ENCODE measurements around the gene AGAP5. TPM values are rescaled to one million over a fixed set of nuclear protein-coding genes. Genes with fewer than 3 reads are reported as not detected.
A peak's percentile ranks its signal among the peaks of the same experiment; 100 is the strongest.

The AGAP5 gene
- total and polyA plus RNA-seq, 9 of the 15 experiments (the other 6 are each of a cell fraction or from before 2014, with no cell fraction given) = 0.32 to 7.5 (median 5.3) TPM

DNA sequence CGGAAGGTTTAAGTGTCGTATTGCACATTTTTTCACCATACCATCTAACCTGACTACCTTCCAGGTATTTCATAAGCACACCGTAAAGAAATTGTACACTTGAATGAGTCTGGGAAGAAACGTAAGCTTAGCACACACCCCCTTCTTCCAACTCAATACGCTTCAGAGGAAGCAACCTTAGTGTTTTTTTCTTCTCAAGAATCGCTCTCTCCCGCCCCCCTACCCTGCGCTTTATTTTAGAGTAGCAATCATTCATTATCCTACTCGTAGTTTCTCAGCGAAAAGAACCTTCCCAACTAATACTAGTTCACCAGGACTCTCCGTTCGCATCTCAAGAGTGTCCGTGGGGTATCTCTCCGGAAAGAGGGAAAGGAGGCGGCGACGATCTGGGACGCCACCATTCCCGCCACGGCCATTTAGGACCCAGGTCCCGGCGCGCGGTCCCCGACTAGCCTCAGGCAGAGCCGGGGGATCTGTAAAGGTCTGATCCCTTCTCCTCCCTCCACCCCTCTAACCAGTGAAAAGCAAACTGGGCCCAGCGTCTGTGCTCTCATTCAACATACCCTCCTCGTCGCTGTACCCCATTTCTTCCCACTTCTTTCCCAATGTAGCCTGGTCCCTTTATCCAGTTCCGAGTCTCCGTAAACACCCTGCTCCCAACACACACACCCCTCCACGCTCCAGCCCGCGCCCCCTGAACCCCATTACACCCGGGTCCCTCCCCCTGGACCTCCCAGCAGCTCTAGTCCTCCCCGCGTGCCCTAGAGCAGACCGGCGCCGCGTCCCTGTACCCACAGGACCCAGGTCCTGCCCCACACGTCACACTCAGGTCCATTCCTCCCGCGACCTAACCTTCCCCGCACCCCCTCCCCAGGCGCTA, 72.7 kb downstream of the AGAP5 start (continued):
- TF ChIP-seq, protein P1, sequence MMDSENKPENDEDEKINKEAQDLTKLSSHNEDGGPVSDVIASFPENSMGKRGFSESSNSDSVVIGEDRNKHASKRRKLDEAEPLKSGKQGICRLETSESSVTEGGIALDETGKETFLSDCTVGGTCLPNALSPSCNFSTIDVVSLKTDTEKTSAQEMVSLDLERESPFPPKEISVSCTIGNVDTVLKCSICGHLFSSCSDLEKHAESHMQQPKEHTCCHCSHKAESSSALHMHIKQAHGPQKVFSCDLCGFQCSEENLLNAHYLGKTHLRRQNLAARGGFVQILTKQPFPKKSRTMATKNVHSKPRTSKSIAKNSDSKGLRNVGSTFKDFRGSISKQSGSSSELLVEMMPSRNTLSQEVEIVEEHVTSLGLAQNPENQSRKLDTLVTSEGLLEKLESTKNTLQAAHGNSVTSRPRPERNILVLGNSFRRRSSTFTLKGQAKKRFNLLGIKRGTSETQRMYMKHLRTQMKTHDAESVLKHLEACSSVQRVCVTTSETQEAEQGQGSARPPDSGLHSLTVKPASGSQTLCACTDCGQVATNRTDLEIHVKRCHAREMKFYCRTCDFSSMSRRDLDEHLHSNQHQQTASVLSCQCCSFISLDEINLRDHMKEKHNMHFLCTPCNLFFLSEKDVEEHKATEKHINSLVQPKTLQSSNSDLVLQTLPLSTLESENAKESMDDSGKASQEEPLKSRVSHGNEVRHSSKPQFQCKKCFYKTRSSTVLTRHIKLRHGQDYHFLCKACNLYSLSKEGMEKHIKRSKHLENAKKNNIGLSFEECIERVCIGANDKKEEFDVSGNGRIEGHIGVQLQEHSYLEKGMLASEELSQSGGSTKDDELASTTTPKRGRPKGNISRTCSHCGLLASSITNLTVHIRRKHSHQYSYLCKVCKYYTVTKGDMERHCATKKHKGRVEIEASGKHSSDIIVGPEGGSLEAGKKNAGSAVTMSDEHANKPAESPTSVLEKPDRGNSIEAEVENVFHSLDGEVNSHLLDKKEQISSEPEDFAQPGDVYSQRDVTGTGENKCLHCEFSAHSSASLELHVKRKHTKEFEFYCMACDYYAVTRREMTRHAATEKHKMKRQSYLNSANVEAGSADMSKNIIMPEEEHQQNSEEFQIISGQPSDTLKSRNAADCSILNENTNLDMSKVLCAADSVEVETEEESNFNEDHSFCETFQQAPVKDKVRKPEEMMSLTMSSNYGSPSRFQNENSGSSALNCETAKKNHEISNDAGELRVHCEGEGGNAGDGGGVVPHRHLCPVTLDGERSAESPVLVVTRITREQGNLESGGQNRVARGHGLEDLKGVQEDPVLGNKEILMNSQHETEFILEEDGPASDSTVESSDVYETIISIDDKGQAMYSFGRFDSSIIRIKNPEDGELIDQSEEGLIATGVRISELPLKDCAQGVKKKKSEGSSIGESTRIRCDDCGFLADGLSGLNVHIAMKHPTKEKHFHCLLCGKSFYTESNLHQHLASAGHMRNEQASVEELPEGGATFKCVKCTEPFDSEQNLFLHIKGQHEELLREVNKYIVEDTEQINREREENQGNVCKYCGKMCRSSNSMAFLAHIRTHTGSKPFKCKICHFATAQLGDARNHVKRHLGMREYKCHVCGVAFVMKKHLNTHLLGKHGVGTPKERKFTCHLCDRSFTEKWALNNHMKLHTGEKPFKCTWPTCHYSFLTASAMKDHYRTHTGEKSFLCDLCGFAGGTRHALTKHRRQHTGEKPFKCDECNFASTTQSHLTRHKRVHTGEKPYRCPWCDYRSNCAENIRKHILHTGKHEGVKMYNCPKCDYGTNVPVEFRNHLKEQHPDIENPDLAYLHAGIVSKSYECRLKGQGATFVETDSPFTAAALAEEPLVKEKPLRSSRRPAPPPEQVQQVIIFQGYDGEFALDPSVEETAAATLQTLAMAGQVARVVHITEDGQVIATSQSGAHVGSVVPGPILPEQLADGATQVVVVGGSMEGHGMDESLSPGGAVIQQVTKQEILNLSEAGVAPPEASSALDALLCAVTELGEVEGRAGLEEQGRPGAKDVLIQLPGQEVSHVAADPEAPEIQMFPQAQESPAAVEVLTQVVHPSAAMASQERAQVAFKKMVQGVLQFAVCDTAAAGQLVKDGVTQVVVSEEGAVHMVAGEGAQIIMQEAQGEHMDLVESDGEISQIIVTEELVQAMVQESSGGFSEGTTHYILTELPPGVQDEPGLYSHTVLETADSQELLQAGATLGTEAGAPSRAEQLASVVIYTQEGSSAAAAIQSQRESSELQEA (IDR thresholded peaks at IDR 0.05; ENCODE audit: low read depth) = 0 out of 2 replicates have a peak, but pooled peaks have one; percentile 30
- TF ChIP-seq, protein P2, sequence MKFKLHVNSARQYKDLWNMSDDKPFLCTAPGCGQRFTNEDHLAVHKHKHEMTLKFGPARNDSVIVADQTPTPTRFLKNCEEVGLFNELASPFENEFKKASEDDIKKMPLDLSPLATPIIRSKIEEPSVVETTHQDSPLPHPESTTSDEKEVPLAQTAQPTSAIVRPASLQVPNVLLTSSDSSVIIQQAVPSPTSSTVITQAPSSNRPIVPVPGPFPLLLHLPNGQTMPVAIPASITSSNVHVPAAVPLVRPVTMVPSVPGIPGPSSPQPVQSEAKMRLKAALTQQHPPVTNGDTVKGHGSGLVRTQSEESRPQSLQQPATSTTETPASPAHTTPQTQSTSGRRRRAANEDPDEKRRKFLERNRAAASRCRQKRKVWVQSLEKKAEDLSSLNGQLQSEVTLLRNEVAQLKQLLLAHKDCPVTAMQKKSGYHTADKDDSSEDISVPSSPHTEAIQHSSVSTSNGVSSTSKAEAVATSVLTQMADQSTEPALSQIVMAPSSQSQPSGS (CRISPR knock-in tag; IDR thresholded peaks at IDR 0.05) = no peak
- TF ChIP-seq HIVEP1 (CRISPR knock-in tag; IDR thresholded peaks at IDR 0.05) = no peak
- no peak for TF ChIP-seq BHLHE40 (IDR thresholded peaks at IDR 0.05; ENCODE audit: low read length)
- 0 out of 2 replicates have a peak, but pooled peaks have one; percentile 59 for TF ChIP-seq KAT7 (CRISPR knock-in tag; IDR thresholded peaks at IDR 0.05; ENCODE audit: borderline replicate concordance)
- TF ChIP-seq, protein P3, sequence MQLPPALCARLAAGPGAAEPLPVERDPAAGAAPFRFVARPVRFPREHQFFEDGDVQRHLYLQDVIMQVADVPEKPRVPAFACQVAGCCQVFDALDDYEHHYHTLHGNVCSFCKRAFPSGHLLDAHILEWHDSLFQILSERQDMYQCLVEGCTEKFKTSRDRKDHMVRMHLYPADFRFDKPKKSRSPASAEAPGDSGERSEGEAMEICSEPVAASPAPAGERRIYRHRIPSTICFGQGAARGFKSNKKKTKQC (CRISPR knock-in tag; IDR thresholded peaks at IDR 0.05) = peak; percentile 7; the same call in 1 of the 2 replicates
- no peak for TF ChIP-seq SAFB2 (IDR thresholded peaks at IDR 0.05; ENCODE audit: borderline replicate concordance, low read depth, low read length, severe bottlenecking)
- TF ChIP-seq, protein P4, sequence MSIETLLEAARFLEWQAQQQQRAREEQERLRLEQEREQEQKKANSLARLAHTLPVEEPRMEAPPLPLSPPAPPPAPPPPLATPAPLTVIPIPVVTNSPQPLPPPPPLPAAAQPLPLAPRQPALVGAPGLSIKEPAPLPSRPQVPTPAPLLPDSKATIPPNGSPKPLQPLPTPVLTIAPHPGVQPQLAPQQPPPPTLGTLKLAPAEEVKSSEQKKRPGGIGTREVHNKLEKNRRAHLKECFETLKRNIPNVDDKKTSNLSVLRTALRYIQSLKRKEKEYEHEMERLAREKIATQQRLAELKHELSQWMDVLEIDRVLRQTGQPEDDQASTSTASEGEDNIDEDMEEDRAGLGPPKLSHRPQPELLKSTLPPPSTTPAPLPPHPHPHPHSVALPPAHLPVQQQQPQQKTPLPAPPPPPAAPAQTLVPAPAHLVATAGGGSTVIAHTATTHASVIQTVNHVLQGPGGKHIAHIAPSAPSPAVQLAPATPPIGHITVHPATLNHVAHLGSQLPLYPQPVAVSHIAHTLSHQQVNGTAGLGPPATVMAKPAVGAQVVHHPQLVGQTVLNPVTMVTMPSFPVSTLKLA (conservative IDR thresholded peaks at IDR 0.05) = peak in 1 of 2 experiments; percentile 69; a peak in 1 of 4 replicates
- 0 out of 2 replicates have a peak, but pooled peaks have one; percentile 40 for TF ChIP-seq NCOA1 (IDR thresholded peaks at IDR 0.05; ENCODE audit: low read depth)
- TF ChIP-seq, protein P5, sequence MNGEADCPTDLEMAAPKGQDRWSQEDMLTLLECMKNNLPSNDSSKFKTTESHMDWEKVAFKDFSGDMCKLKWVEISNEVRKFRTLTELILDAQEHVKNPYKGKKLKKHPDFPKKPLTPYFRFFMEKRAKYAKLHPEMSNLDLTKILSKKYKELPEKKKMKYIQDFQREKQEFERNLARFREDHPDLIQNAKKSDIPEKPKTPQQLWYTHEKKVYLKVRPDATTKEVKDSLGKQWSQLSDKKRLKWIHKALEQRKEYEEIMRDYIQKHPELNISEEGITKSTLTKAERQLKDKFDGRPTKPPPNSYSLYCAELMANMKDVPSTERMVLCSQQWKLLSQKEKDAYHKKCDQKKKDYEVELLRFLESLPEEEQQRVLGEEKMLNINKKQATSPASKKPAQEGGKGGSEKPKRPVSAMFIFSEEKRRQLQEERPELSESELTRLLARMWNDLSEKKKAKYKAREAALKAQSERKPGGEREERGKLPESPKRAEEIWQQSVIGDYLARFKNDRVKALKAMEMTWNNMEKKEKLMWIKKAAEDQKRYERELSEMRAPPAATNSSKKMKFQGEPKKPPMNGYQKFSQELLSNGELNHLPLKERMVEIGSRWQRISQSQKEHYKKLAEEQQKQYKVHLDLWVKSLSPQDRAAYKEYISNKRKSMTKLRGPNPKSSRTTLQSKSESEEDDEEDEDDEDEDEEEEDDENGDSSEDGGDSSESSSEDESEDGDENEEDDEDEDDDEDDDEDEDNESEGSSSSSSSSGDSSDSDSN (IDR thresholded peaks at IDR 0.05; ENCODE audit: borderline replicate concordance in 1 of 2, low read depth in 2 of 2, low read length in 2 of 2) = peak; percentile 88 to 90; a peak in 3 of 4 replicates
